ENCODE results near the gene ACADM. TPM values are rescaled to one million over a fixed set of nuclear protein-coding genes. Genes with fewer than 3 reads are reported as not detected.
A peak's percentile ranks its signal among the peaks of the same experiment; 100 is the strongest.
"Not testable (repeated sequence)": the region's sequence is repeated elsewhere in the genome, so short reads cannot be mapped to it uniquely, and the experiment has no call there.

The ACADM gene
- polyA plus RNA-seq, 1 experiment = 17.0 TPM

GRCh38 chr1:75732703-75733102 lies 8.2 kb downstream of the ACADM start:
- Histone ChIP-seq H3K27me3 (ENCODE audit: control insufficient read depth, insufficient read depth, low read length) (no peaks in the 10 kb centered on the region), H3K36me3 (ENCODE audit: control insufficient read depth, insufficient read depth, low read length) (peaks cover 2% of the 10 kb centered on the region), H3K4me3 (ENCODE audit: low read depth, low read length) (no peak overlapping the region)
- POLR2A ChIA-PET = no interaction called here
- CTCF ChIA-PET = no interaction called here
- TF ChIP-seq, protein P1, sequence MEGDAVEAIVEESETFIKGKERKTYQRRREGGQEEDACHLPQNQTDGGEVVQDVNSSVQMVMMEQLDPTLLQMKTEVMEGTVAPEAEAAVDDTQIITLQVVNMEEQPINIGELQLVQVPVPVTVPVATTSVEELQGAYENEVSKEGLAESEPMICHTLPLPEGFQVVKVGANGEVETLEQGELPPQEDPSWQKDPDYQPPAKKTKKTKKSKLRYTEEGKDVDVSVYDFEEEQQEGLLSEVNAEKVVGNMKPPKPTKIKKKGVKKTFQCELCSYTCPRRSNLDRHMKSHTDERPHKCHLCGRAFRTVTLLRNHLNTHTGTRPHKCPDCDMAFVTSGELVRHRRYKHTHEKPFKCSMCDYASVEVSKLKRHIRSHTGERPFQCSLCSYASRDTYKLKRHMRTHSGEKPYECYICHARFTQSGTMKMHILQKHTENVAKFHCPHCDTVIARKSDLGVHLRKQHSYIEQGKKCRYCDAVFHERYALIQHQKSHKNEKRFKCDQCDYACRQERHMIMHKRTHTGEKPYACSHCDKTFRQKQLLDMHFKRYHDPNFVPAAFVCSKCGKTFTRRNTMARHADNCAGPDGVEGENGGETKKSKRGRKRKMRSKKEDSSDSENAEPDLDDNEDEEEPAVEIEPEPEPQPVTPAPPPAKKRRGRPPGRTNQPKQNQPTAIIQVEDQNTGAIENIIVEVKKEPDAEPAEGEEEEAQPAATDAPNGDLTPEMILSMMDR (IDR thresholded peaks at IDR 0.05; ENCODE audit: insufficient read depth, low read depth, low read length) = no peak
- DNase-seq (ENCODE audit: low read depth) = peak; percentile 23

DNA sequence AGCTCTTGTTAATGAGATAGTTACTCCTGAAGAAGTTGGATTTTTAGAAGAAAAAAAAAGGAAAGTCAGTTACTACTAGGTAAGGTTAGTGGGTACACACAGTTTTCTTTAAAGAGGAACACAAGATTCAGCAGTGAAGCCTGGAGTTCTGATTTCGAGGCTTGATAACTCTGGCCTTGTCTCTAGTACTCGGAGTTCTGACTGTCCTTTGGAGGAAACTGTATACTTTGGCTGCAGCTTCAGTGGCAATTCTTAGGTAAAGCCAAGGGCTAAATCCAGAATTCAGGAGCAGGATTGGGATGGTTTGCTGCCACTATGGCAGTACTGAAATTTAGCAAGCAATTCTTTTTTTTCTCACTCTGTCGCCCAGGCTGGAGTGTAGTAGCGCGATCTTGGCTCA lies 9.2 kb downstream of the ACADM start:
- CTCF ChIA-PET = no interaction called here
- Histone ChIP-seq H3K4me3 (ENCODE audit: low read depth, low read length) (no peak overlapping the region), H3K27me3 (ENCODE audit: control insufficient read depth, insufficient read depth, low read length) (no peaks in the 10 kb centered on the region), H3K36me3 (ENCODE audit: control insufficient read depth, insufficient read depth, low read length) (peaks cover 2% of the 10 kb centered on the region)
- TF ChIP-seq, protein P1 (IDR thresholded peaks at IDR 0.05; ENCODE audit: insufficient read depth, low read depth, low read length) = no peak
- POLR2A ChIA-PET = no interaction called here
- no peak for DNase-seq (ENCODE audit: low read depth)

- peaks cover 2% of the 10 kb centered on the region for H3K36me3 ChIP-seq (ENCODE audit: control insufficient read depth, insufficient read depth, low read length)
- no peaks in the 10 kb centered on the region for H3K27me3 ChIP-seq (ENCODE audit: control insufficient read depth, insufficient read depth, low read length)
- ChIA-PET POLR2A (no interaction called here), CTCF (no interaction called here)
- TF ChIP-seq, protein P1 (IDR thresholded peaks at IDR 0.05; ENCODE audit: insufficient read depth, low read depth, low read length) = no peak
- no peak overlapping the region for H3K4me3 ChIP-seq (ENCODE audit: low read depth, low read length)
- no peak for DNase-seq (ENCODE audit: low read depth)
Measured at GRCh38 chr1:75736016-75736415, 11.5 kb downstream of the ACADM start.

DNA sequence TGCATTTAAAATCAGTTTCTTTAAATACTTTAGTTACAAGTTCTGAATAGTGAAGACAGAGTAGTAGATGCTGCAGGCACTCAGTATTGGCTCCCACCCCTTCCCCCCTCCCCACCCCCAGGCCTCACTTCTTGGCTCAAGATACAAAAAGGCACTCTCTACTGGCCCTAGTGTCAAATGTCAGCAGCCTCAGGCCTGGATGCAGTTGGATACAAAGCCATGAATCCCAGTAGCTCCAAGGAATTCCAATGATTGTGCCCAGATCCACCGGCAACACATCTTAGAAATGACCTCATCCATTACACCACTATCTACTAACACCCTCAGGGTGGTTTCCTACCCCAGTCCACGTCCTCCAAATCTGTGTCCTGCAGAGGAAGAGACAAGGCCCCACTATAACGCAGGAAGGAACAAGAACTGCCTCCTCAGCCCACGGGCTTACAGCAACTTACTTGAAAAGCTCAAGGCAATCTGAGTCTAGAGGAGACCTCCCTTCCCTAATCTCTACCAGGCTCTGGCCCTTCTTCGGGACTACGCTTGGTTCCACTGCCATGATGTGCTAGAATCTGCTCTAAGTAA lies 17.6 kb downstream of the ACADM start:
- ChIA-PET CTCF (no interaction called here), POLR2A (no interaction called here)
- H3K4me3 ChIP-seq (ENCODE audit: low read depth, low read length) = no peak overlapping the region
- DNase-seq (ENCODE audit: low read depth) = no peak
- H3K36me3 ChIP-seq (ENCODE audit: control insufficient read depth, insufficient read depth, low read length) = peaks cover 11% of the 10 kb centered on the region
- TF ChIP-seq, protein P1 (IDR thresholded peaks at IDR 0.05; ENCODE audit: insufficient read depth, low read depth, low read length) = no peak
- H3K27me3 ChIP-seq (ENCODE audit: control insufficient read depth, insufficient read depth, low read length) = no peaks in the 10 kb centered on the region

GRCh38 chr1:75745276-75745675 lies 20.8 kb downstream of the ACADM start:
- TF ChIP-seq, protein P1 (IDR thresholded peaks at IDR 0.05; ENCODE audit: insufficient read depth, low read depth, low read length) = no peak
- Histone ChIP-seq H3K4me3 (ENCODE audit: low read depth, low read length) (no peak overlapping the region), H3K36me3 (ENCODE audit: control insufficient read depth, insufficient read depth, low read length) (peaks cover 11% of the 10 kb centered on the region), H3K27me3 (ENCODE audit: control insufficient read depth, insufficient read depth, low read length) (no peaks in the 10 kb centered on the region)
- POLR2A ChIA-PET = no interaction called here
- no peak for DNase-seq (ENCODE audit: low read depth)
- CTCF ChIA-PET = no interaction called here

DNA sequence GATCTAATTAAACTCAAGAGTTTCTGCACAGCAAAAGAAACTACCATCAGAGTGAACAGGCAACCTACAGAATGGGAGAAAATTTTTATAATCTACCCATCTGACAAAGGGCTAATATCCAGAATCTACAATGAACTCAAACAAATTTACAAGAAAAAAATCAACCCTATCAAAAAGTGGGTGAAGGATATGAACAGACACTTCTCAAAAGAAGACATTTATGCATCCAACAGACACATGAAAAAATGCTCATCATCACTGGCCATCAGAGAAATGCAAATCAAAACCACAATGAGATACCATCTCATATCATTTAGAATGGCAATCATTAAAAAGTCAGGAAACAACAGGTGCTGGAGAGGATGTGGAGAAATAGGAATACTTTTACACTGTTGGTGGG lies 32.7 kb downstream of the ACADM start:
- CTCF ChIA-PET = interaction anchor here (0.8 kb wide), 1 partner anchor 21 kb away, joined by 4 read pairs; no protein-coding TSS in a partner anchor
- DNase-seq (ENCODE audit: low read depth); H3K36me3 ChIP-seq (ENCODE audit: control insufficient read depth, insufficient read depth, low read length); POLR2A ChIA-PET; H3K27me3 ChIP-seq (ENCODE audit: control insufficient read depth, insufficient read depth, low read length); H3K4me3 ChIP-seq (ENCODE audit: low read depth, low read length): not testable (repeated sequence)

- H3K27me3 ChIP-seq (ENCODE audit: control insufficient read depth, insufficient read depth, low read length); H3K4me3 ChIP-seq (ENCODE audit: low read depth, low read length); CTCF ChIA-PET; H3K36me3 ChIP-seq (ENCODE audit: control insufficient read depth, insufficient read depth, low read length); DNase-seq (ENCODE audit: low read depth): not testable (repeated sequence)
- POLR2A ChIA-PET = interaction anchor here (0.6 kb wide), 1 partner anchor 45 kb away, joined by 3 read pairs; no protein-coding TSS in a partner anchor
Measured at GRCh38 chr1:75758543-75758942, 34.0 kb downstream of the ACADM start.
